Suprapubic skin (tissue), 3 donors: Measurements from ENCODE around the gene EIF1AD.
"Not testable (repeated sequence)": the region's sequence is repeated elsewhere in the genome, so short reads cannot be mapped to it uniquely, and the experiment has no call there.

Experiments
- CTCF ChIP-seq, 2 donors: fragments of 200-600 bp in 1 of 2; fragments of 450-650 bp in 1 of 2; sonication (generic) in 1 of 2; IDR thresholded peaks; one replicate each; pipeline ENCODE4 v1.5.1; 2016 to 2019; ENCODE audit warnings: antibody characterized with exemption in 2 of 2, mild to moderate bottlenecking in 1 of 2, moderate library complexity in 1 of 2
- POLR2A ChIP-seq, 2 donors: fragments of 450-650 bp; IDR thresholded peaks; one replicate each; pipeline ENCODE4 v1.6.1; 2017; ENCODE audit warnings: antibody characterized with exemption in 2 of 2, mild to moderate bottlenecking in 2 of 2, moderate library complexity in 2 of 2

GRCh38 chr11:66010036-66010435, 8.1 kb upstream of the EIF1AD start:
- not testable (repeated sequence) for TF ChIP-seq POLR2A, CTCF (IDR thresholded peaks at IDR 0.05)
